H9 (cell line): ENCODE measurements around the gene DPP10. TPM values are rescaled to one million over a fixed set of nuclear protein-coding genes. Genes with fewer than 3 reads are reported as not detected.

Source experiments
- DNase-seq: peaks from one replicate; pipeline ENCODE4 v3.0.0-alpha.2; 2017
- H2AFZ ChIP-seq: one replicate; pipeline ENCODE4 v1.6.1; 2013; ENCODE audit warnings: mild to moderate bottlenecking, low read length, control low read depth, moderate library complexity
- H2AK5ac ChIP-seq: 2 replicates; pipeline ENCODE4 v1.6.1; 2013; ENCODE audit warnings: low read length, control low read depth, mixed read lengths; ENCODE audit not compliant: insufficient read length
- H2BK120ac ChIP-seq: one replicate; pipeline ENCODE4 v1.6.1; 2013; ENCODE audit warnings: low read depth, mild to moderate bottlenecking, low read length, control low read depth, inconsistent platforms; ENCODE audit not compliant: poor library complexity, severe bottlenecking
- H2BK12ac ChIP-seq: 2 replicates; pipeline ENCODE4 v1.6.1; 2013; ENCODE audit warnings: low read length, control low read depth, mixed read lengths, low read depth; ENCODE audit not compliant: insufficient read length
- H2BK15ac ChIP-seq: 2 replicates; pipeline ENCODE4 v1.6.1; 2013; ENCODE audit warnings: low read depth, low read length, control low read depth
- H2BK20ac ChIP-seq: one replicate; pipeline ENCODE4 v1.6.1; 2013; ENCODE audit warnings: low read depth, mild to moderate bottlenecking, low read length, control low read depth, inconsistent platforms; ENCODE audit not compliant: poor library complexity, severe bottlenecking
- H2BK5ac ChIP-seq: 2 replicates; pipeline ENCODE4 v1.6.1; 2013; ENCODE audit warnings: low read length, control low read depth, mixed read lengths; ENCODE audit not compliant: insufficient read length
- H3K14ac ChIP-seq: 2 replicates; pipeline ENCODE4 v1.6.1; 2013; ENCODE audit warnings: low read length, control low read depth; ENCODE audit not compliant: insufficient read depth
- H3K18ac ChIP-seq: 2 replicates; pipeline ENCODE4 v1.6.1; 2013; ENCODE audit warnings: low read depth, mild to moderate bottlenecking, mixed read lengths, low read length, control low read depth; ENCODE audit not compliant: insufficient read length
- H3K23ac ChIP-seq: 2 replicates; pipeline ENCODE4 v1.6.1; 2013; ENCODE audit warnings: low read length, control low read depth, mixed read lengths, low read depth; ENCODE audit not compliant: insufficient read length
- H3K23me2 ChIP-seq: 2 replicates; pipeline ENCODE4 v1.6.1; 2013; ENCODE audit warnings: low read depth, mild to moderate bottlenecking, mixed read lengths, low read length, control low read depth; ENCODE audit not compliant: insufficient read length, poor library complexity, severe bottlenecking
- H3K27ac ChIP-seq: 2 replicates; pipeline ENCODE4 v1.5.1; 2013; ENCODE audit warnings: low read length, control low read depth, mixed read lengths, low read depth; ENCODE audit not compliant: insufficient read length
- H3K27me3 ChIP-seq: 2 replicates; pipeline ENCODE4 v1.6.1; 2013; ENCODE audit warnings: low read length, control low read depth, inconsistent platforms; ENCODE audit not compliant: insufficient read depth
- H3K4ac ChIP-seq: 2 replicates; pipeline ENCODE4 v1.6.1; 2013; ENCODE audit warnings: low read depth, mild to moderate bottlenecking, control low read depth, inconsistent platforms, low read length, moderate library complexity
- H3K4me1 ChIP-seq: 2 replicates; pipeline ENCODE4 v1.6.1; 2013; ENCODE audit warnings: low read length, control low read depth, inconsistent platforms; ENCODE audit not compliant: insufficient read depth
- H3K4me2 ChIP-seq: 2 replicates; pipeline ENCODE4 v1.6.1; 2013; ENCODE audit warnings: low read length, control low read depth, mixed read lengths; ENCODE audit not compliant: insufficient read length, insufficient read depth
- H3K56ac ChIP-seq: 2 replicates; pipeline ENCODE4 v1.6.1; 2013; ENCODE audit warnings: low read depth, mild to moderate bottlenecking, mixed read lengths, low read length, control low read depth; ENCODE audit not compliant: insufficient read length
- H3K79me1 ChIP-seq: 2 replicates; pipeline ENCODE4 v1.6.1; 2013; ENCODE audit warnings: low read depth, mild to moderate bottlenecking, moderate library complexity, low read length, control low read depth, inconsistent platforms; ENCODE audit not compliant: insufficient read depth, poor library complexity, severe bottlenecking
- H3K79me2 ChIP-seq: 2 replicates; pipeline ENCODE4 v1.6.1; 2013; ENCODE audit warnings: low read length, control low read depth, inconsistent platforms; ENCODE audit not compliant: insufficient read depth
- H3K9ac ChIP-seq: 2 replicates; pipeline ENCODE4 v1.6.1; 2013; ENCODE audit warnings: low read length, control low read depth, mixed read lengths; ENCODE audit not compliant: insufficient read length; ENCODE audit errors: extremely low read depth
- H3K9me3 ChIP-seq: one replicate; pipeline ENCODE4 v1.6.1; 2013; ENCODE audit warnings: low read depth, low read length, inconsistent platforms; ENCODE audit not compliant: control insufficient read depth
- H3T11ph ChIP-seq: one replicate; pipeline ENCODE4 v1.6.1; 2013; ENCODE audit warnings: mild to moderate bottlenecking, low read length, control low read depth, inconsistent platforms
- H4K20me1 ChIP-seq: one replicate; pipeline ENCODE4 v1.6.1; 2013; ENCODE audit not compliant: control insufficient read depth, insufficient read length, insufficient read depth
- H4K5ac ChIP-seq: 2 replicates; pipeline ENCODE4 v1.6.1; 2013; ENCODE audit warnings: low read depth, mild to moderate bottlenecking, mixed read lengths, low read length, control low read depth; ENCODE audit not compliant: insufficient read length
- H4K8ac ChIP-seq: replicated peaks from 2 replicates; pipeline ENCODE4 v1.6.1; 2013; ENCODE audit warnings: low read length, control low read depth, mixed read lengths, low read depth; ENCODE audit not compliant: insufficient read length
- H4K91ac ChIP-seq: 2 replicates; pipeline ENCODE4 v1.6.1; 2013; ENCODE audit warnings: low read depth, mild to moderate bottlenecking, moderate library complexity, mixed read lengths, low read length, control low read depth; ENCODE audit not compliant: insufficient read length
- H3K27ac Mint-ChIP-seq, 3 experiments: 2 replicates in 2 of 3; 3 replicates in 1 of 3; pipeline ENCODE4 v1.8.0; 2020 to 2021; ENCODE audit warnings: mixed read lengths in 3 of 3, mild to moderate bottlenecking in 1 of 3, moderate library complexity in 1 of 3
- H3K27me3 Mint-ChIP-seq: 2 replicates; pipeline ENCODE4 v1.8.0; 2021; ENCODE audit warnings: low read depth, mild to moderate bottlenecking, moderate library complexity, mixed read lengths
- H3K36me3 Mint-ChIP-seq, 3 experiments: 2 replicates in 2 of 3; 3 replicates in 1 of 3; pipeline ENCODE4 v1.8.0; 2020 to 2021; ENCODE audit warnings: low read depth in 3 of 3, mixed read lengths in 3 of 3; ENCODE audit not compliant: insufficient read depth in 1 of 3
- H3K4me1 Mint-ChIP-seq, 2 experiments: 2 replicates each; pipeline ENCODE4 v1.8.0; 2020; ENCODE audit warnings: mixed read lengths in 2 of 2
- H3K4me3 Mint-ChIP-seq, 2 experiments: 2 replicates in 1 of 2; 3 replicates in 1 of 2; pipeline ENCODE4 v1.8.0; 2020 to 2021; ENCODE audit warnings: mild to moderate bottlenecking in 2 of 2, mixed read lengths in 2 of 2, moderate library complexity in 1 of 2
- H3K9me3 Mint-ChIP-seq, 2 experiments: 2 replicates in 1 of 2; 3 replicates in 1 of 2; pipeline ENCODE4 v1.8.0; 2020; ENCODE audit warnings: mild to moderate bottlenecking in 2 of 2, mixed read lengths in 2 of 2, moderate library complexity in 1 of 2
- WGBS: extraction: QIAGEN DNeasy Blood & Tissue Kit; methylation state at CpG from one replicate; pipeline ENCODE4 v1.1.7; 2013; ENCODE audit warnings: missing lambda C conversion rate, low lambda C conversion rate, mixed read lengths; ENCODE audit not compliant: insufficient read length; ENCODE audit errors: extremely low coverage; 5-methylcytosine and 5-hydroxymethylcytosine counted together
- total RNA-seq: library from RNA; stranded (reverse); gene quantifications from 2 replicates; pipeline ENCODE4 v1.2.1, GENCODE V29; 2021
- TF ChIP-seq, protein P1 (sequence below): fragments of 200-600 bp; sonication (generic); conservative IDR thresholded peaks from 3 replicates; pipeline ENCODE4 v1.8.0; 2021; ENCODE audit warnings: antibody characterized with exemption, mild to moderate bottlenecking

Gene DPP10
- total RNA-seq, 1 experiment from 2014 or later = 11.3 TPM

DNA sequence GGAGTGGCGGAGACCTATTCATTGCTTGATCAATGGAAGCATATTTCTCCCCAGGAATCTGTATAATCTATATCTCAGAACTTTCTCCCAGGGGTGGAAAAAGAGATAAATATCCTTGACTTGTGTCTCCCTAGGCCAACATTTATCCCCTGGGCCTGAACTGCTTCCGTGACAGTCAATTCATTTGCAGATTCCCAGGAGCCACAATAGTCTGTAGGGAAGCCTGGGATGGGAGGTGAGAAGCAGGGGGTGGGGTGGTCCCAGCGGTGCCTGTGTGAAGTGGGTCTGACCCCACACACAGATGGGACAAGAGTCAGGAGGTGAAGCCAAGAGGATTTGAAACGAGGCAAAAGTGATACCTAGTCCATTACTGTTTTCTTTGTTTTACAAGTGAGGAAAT lies 166.8 kb downstream of the DPP10 start:
- H3K36me3 Mint-ChIP-seq = no peaks in the 10 kb centered on the region
- H4K5ac ChIP-seq = no peak overlapping the region
- no CpG with 5 or more reads among the region's 4 CpGs for WGBS
- no peak overlapping the region for H3K56ac ChIP-seq
- 0 out of 5 replicates have a peak, but pooled peaks cover 0 to 3% of the 10 kb centered on the region in 2 experiments for H3K9me3 Mint-ChIP-seq
- no peak overlapping the region for H2AK5ac ChIP-seq
- no peaks in the 10 kb centered on the region for H4K20me1 ChIP-seq
- H3T11ph ChIP-seq = no peak overlapping the region
- H3K14ac ChIP-seq = no peak overlapping the region
- no peak overlapping the region for H2BK120ac ChIP-seq
- no peaks in the 10 kb centered on the region for H3K79me1 ChIP-seq
- no peak overlapping the region for H3K18ac ChIP-seq
- TF ChIP-seq, protein P1, sequence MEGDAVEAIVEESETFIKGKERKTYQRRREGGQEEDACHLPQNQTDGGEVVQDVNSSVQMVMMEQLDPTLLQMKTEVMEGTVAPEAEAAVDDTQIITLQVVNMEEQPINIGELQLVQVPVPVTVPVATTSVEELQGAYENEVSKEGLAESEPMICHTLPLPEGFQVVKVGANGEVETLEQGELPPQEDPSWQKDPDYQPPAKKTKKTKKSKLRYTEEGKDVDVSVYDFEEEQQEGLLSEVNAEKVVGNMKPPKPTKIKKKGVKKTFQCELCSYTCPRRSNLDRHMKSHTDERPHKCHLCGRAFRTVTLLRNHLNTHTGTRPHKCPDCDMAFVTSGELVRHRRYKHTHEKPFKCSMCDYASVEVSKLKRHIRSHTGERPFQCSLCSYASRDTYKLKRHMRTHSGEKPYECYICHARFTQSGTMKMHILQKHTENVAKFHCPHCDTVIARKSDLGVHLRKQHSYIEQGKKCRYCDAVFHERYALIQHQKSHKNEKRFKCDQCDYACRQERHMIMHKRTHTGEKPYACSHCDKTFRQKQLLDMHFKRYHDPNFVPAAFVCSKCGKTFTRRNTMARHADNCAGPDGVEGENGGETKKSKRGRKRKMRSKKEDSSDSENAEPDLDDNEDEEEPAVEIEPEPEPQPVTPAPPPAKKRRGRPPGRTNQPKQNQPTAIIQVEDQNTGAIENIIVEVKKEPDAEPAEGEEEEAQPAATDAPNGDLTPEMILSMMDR = no peak
- H3K23me2 ChIP-seq = no peaks in the 10 kb centered on the region
- H3K4me3 Mint-ChIP-seq = no peak overlapping the region
- H3K4me1 ChIP-seq = peaks cover 7% of the 10 kb centered on the region; the same call in 1 of the 2 replicates
- no peak overlapping the region for H2BK20ac ChIP-seq
- peak overlapping the region in 1 of 3 experiments; percentile 76; a peak in 2 of 7 replicates for H3K27ac Mint-ChIP-seq
- no peak overlapping the region for H3K9ac ChIP-seq
- H3K79me2 ChIP-seq = no peaks in the 10 kb centered on the region
- no peak overlapping the region for H2BK5ac ChIP-seq
- H2BK12ac ChIP-seq = no peak overlapping the region
- no peaks in the 10 kb centered on the region for H3K9me3 ChIP-seq
- no peak overlapping the region for H4K91ac ChIP-seq
- peaks cover 29 to 31% of the 10 kb centered on the region in 2 experiments for H3K4me1 Mint-ChIP-seq
- no peaks in the 10 kb centered on the region for H3K27me3 Mint-ChIP-seq
- H3K27ac ChIP-seq = no peak overlapping the region
- H3K4ac ChIP-seq = no peak overlapping the region
- no peak overlapping the region for H3K23ac ChIP-seq
- H3K27me3 ChIP-seq = no peaks in the 10 kb centered on the region
- no peak overlapping the region for H3K4me2 ChIP-seq
- no peak overlapping the region for H4K8ac ChIP-seq
- no peak for DNase-seq
- no peak overlapping the region for H2BK15ac ChIP-seq
- no peak overlapping the region for H2AFZ ChIP-seq
